ENCODE measurements around the gene ZNF501. TPM values are rescaled to one million over a fixed set of nuclear protein-coding genes. Genes with fewer than 3 reads are reported as not detected.

The ZNF501 gene
- 10 to 100 TPM in 1 of 4 donors, 1 to 10 TPM in 3; 2.8 to 15.9 (median 4.6) TPM for total RNA-seq

GRCh38 chr3:44729384-44729910, at the start of gene ZNF501:
ZNF501 (plus strand) TSS chr3:44729635; CDS start chr3:44734422, 4,787 bp downstream.
- Histone ChIP-seq H3K36me3 (peaks cover 11 to 13% of the 10 kb centered on the region in 2 donors), H3K9me3 (no peaks in the 10 kb centered on the region), H3K4me3 (replicated peaks in 1 of 3) (peak within 1 kb of the TSS; percentile 3 to 63 (median 18)), H3K27me3 (no peaks in the 10 kb centered on the region), H3K27ac (no peak within 1 kb of the TSS), H3K4me1 (peaks cover 0 to 4% of the 10 kb centered on the region in 2 donors)
- TF ChIP-seq CTCF (IDR thresholded peaks at IDR 0.05) (no peak), POLR2A (IDR thresholded peaks at IDR 0.05) (peak in 1 of 2 donors; percentile 30)
- 1 to 2% methylated on average over 25 to 26 of the region's 46 CpGs for WGBS, 2 donors
- intact Hi-C loops (cut with DNase I) = no loop called here
- DNase-seq = peak; percentile 91 to 92

GRCh38 chr3:44680921-44681455, 48.4 kb upstream of the ZNF501 start:
- no peaks in the 10 kb centered on the region for H3K27me3 ChIP-seq
- no peaks in the 10 kb centered on the region for H3K36me3 ChIP-seq
- WGBS, 2 donors = 96 to 97% methylated on average over 4 of the region's 4 CpGs
- intact Hi-C loops (cut with DNase I) = no loop called here
- H3K4me3 ChIP-seq (replicated peaks in 1 of 3) = no peak overlapping the region
- H3K4me1 ChIP-seq = peaks cover 0 to 5% of the 10 kb centered on the region in 2 donors
- TF ChIP-seq POLR2A (IDR thresholded peaks at IDR 0.05) (no peak), CTCF (IDR thresholded peaks at IDR 0.05) (no peak)
- DNase-seq = no peak
- H3K9me3 ChIP-seq = no peaks in the 10 kb centered on the region
- H3K27ac ChIP-seq = no peak overlapping the region

GRCh38 chr3:44682182-44682896, 47.1 kb upstream of the ZNF501 start:
- no peaks in the 10 kb centered on the region for H3K36me3 ChIP-seq
- TF ChIP-seq POLR2A (IDR thresholded peaks at IDR 0.05) (no peak), CTCF (IDR thresholded peaks at IDR 0.05) (no peak)
- no peak overlapping the region for H3K4me3 ChIP-seq (replicated peaks in 1 of 3)
- DNase-seq = no peak
- H3K9me3 ChIP-seq = no peaks in the 10 kb centered on the region
- no peaks in the 10 kb centered on the region for H3K27me3 ChIP-seq
- WGBS, 2 donors = 93 to 99% methylated on average over 2 of the region's 2 CpGs
- intact Hi-C loops (cut with DNase I) = no loop called here
- peaks cover 0 to 5% of the 10 kb centered on the region in 2 donors for H3K4me1 ChIP-seq
- H3K27ac ChIP-seq = no peak overlapping the region

- peaks cover 0 to 5% of the 10 kb centered on the region in 2 donors for H3K4me1 ChIP-seq
- H3K27ac ChIP-seq = peak overlapping the region in 1 of 3 donors; percentile 31
- TF ChIP-seq POLR2A (IDR thresholded peaks at IDR 0.05) = peak in 1 of 2 donors; percentile 32
- TF ChIP-seq CTCF (IDR thresholded peaks at IDR 0.05) = no peak
- no peaks in the 10 kb centered on the region for H3K9me3 ChIP-seq
- intact Hi-C loops (cut with DNase I) = no loop called here
- no peaks in the 10 kb centered on the region for H3K27me3 ChIP-seq
- peak overlapping the region; percentile 53 to 54 (median 54) for H3K4me3 ChIP-seq (replicated peaks in 1 of 3)
- no peaks in the 10 kb centered on the region for H3K36me3 ChIP-seq
- WGBS, 2 donors = 3 to 4% methylated on average over 31 to 36 of the region's 48 CpGs
- DNase-seq = peak; percentile 81 to 83
These were observed 44.2 kb upstream of the ZNF501 start for GRCh38 chr3:44685128-44685800.
